Stimulated activated CD4-positive, alpha-beta T cell treated with anti-CD3 and anti-CD28 coated beads, Interleukin-12 subunit alpha, Interleukin-12 subunit beta, amount 100 ng/mL, for 24 hours (primary cell): Measurements from ENCODE around the gene ADIPOR2.
"Not testable (repeated sequence)": the region's sequence is repeated elsewhere in the genome, so short reads cannot be mapped to it uniquely, and the experiment has no call there.

Source experiments
- DNase-seq, 2 experiments: peaks; one replicate each; pipeline ENCODE4 v3.0.0-alpha.2; 2020; ENCODE audit warnings: low read depth in 2 of 2

The ADIPOR2 gene

DNA sequence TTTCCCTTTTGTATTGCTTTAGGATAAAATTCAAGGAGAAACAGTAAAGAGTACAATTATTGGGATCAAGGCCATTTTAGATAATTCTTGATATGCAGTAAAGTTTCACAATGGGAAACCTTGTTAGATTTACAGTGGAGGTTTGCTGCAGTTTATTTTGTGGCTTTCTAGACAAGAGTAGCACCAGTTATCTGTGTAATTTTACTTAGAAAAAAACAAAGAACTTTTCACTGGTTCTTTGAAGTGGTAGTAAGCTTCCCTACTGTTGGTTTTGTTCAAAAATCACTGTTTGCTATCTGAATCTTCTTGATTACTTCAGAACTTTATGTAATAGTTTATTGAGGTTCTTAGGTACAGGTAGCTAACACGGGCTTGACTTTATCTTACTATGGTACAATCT, 42.0 kb downstream of the ADIPOR2 start:
- no peak for DNase-seq

DNA sequence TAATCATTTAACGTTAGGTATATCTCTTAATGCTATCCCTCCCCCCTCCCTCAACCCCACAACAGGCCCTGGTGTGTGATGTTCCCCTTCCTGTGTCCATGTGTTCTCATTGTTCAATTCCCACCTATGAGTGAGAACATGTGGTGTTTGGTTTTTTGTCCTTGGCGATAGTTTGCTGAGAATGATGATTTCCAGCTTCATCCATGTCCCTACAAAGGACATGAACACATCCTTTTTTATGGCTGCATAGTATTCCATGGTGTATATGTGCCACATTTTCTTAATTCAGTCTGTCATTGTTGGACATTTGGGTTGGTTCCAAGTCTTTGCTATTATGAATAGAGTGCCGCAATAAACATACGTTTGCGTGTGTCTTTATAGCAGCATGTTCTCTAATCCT, 42.8 kb downstream of the ADIPOR2 start:
- DNase-seq: not testable (repeated sequence)

DNA sequence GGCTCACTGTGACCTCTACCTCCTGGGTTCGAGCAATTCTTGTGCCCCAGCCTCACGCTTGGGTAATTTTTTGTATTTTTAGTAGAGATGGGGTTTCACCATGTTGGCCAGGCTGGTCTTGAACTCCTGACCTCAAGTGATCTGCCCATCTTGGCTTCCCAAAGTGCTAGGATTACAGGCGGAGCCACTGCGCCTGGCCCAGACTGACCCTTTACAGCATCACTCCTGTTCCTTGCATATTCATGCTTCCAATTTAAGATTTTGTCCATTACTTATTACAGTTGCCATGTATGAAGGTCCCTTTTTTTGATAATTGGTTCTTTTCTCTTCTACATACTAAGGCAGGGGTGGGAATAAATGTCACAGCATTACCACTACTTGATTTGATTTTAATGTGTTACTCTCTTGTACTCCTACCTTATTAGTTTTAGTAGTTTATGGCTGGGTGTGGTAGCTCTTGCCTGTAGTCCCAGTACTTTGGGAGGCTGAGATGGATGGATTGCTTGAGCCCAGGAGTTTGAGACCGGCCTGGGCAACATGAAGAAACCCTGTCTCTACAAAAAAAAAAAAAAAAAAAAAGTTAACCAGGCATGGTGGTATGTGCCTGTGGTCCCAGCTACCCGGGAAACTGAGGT, 46.9 kb downstream of the ADIPOR2 start:
- DNase-seq: no peak

DNA sequence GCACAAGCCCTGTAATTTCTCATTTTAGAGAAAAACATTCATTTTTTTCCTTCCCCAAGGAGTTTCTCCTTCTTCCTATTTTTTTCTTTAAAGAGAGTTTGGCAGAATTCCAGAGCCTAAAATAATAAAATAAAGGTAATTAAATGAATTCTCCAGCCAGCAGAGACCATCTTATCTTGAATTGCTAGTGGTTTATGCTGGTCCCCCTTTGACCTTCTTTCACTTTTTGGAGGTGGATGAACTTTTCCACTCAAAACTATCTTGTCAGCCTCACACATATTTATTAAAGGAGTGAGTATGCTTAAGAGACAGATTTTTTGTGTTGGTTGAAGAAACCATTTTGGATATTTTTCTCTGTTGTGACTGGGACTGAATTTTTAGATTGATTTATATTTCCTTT, 47.6 kb downstream of the ADIPOR2 start:
- DNase-seq: no peak

DNA sequence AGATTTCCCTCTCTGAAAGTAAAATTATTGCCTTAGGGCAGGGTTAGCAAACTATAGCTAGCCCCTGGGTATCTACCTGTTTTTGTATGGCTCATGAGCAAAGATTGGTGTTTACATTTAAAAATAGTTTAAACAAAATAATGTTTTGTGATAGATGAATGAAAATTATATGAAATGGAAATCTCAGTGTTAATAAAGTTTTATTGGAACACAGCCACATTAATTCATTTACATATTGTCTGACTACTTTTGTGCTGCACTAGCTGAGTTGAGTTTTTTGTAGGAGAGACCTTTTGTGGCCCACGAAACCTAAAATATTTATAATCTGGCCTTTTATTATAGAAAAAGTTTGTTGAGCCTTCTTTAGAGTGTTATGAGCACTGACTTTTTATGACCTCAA, 48.5 kb downstream of the ADIPOR2 start:
- DNase-seq: no peak

DNA sequence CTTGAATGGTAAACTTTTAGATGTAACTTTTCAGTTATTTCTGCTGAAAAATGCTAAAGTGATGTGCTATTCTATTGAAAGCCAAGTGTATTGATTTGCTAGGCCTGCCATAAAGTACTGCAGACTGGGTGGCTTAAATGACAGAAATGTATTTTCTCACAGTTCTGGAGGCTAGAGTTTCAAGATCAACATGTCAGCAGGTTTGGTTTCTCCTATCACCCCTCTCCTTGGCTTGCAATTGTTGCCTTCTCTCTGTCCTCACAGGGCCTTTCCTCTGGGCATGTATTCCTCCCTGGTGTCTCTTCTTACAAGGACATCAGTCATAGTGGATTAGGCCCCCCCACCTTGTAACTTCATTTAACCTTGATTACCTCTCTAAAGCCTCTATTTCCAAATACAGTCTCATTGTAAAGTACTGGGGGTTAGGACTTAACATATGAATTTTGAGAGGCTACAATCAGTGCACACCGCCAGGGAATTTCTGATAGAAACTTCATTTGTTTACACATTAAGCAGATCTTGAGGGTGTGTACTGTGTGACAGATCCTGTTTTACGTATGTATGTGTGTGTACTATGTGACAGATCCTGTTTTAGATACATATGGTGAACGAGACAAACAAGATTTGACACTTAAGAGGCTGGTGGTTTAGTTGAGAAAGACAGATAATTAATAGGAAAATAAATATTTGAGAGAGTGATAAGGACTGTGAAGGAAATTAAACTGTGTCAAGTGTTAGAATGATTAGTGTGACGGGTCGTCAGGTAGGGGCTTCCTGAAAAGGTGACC, 49.5 kb downstream of the ADIPOR2 start:
- no peak for DNase-seq

GRCh38 chr12:1741154-1741949, 50.5 kb downstream of the ADIPOR2 start:
- no peak for DNase-seq

- DNase-seq: no peak
These were observed 54.1 kb downstream of the ADIPOR2 start for GRCh38 chr12:1744932-1745331.

DNA sequence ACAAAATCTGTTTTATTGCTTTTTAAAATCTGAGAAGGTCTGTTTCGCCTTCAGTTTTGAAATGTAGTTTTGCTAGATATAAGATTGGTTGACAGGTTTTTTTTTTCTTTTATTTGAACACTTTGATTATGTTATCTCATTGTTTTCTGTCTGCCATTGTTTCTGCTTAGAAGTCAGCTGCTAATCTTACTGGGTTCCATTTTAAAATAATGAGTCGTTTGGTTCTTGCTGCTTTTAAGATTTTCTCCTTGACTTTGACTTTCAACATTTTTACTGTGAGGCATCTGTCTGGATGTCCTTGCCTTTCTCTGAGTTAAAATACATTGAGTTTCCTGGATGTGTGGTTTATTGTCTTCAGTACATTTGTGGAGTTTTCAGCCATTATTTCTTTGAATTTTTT, 56.7 kb downstream of the ADIPOR2 start:
- no peak for DNase-seq

DNA sequence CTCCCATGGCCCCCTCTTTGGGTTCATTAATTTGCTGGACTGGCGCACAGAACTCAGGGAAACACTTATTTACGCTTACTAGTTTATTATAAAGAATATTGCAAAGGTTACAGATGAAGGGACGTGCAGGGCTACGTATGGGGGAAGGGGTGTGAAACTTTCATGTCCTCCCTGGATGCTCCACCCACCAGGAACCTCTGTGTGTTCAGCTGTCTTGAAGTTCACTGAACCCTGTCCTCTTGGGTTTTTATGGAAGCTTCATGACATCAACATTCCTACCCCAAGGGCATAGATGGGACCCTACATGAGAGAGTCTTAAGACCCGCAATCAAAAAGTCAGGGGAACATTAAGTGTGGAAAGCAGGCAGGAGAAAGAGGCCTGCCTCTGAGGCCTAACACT, 58.1 kb downstream of the ADIPOR2 start:
- no peak for DNase-seq

DNA sequence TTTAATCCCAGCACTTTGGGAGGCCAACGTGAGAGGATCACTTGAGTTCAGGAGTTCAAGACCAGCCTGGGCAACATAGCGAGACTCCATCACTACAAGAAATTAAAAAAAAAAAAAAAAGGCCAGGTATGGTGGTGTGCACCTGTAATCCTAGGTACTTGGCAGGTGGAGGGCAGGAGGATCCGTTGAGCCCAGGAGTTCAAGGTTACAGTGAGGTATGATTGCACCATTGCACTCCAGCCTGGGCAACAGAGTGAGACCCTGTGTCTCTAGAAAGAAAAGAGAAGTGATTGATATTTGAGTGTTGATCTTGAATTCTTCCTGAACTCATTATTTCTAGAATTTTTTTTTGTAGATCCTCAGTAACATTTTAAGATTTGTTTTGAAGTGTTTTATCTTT, 59.4 kb downstream of the ADIPOR2 start:
- DNase-seq: no peak

DNA sequence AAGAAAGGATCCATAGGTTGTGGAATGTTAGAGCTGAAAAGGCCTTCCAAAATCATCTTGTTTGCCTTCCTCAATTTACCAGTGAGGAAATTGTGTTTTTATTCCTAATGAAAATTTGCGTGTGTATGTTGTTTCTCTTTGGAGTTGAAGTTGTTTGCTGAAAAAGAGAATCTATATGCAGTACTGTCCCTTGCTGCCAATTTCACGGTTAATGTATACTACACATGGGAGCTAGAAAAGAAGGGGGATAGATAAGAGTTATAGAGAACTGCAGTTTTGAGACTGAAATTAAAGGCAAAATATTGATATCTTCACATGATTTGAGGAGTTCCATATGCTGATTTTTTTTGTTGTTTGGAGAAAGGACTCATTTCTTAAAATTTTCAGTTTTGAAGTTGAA, 67.5 kb downstream of the ADIPOR2 start:
- DNase-seq: no peak

GRCh38 chr12:1758887-1759286, 68.0 kb downstream of the ADIPOR2 start:
- DNase-seq: no peak

- DNase-seq: no peak
These were observed 69.9 kb downstream of the ADIPOR2 start for GRCh38 chr12:1760566-1761382.

DNA sequence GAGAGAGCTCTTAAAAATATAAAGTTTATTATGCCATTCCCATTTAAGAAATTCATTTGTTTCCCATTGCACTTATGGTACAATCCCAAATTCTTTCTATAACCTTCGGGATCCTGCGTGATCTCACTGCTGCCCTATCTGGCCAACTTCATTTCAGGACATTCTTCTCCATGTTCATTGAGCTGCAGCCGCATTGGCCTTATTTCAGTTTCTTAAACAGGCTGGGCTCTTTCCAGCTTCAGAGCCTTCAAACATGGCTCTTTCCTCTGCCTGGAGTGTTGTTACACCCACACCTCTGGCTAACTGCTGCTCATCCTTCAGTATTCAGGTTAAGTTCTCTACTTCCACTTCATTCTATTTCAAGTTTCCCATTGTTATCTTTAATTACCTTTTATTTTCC, 71.0 kb downstream of the ADIPOR2 start:
- no peak for DNase-seq

DNA sequence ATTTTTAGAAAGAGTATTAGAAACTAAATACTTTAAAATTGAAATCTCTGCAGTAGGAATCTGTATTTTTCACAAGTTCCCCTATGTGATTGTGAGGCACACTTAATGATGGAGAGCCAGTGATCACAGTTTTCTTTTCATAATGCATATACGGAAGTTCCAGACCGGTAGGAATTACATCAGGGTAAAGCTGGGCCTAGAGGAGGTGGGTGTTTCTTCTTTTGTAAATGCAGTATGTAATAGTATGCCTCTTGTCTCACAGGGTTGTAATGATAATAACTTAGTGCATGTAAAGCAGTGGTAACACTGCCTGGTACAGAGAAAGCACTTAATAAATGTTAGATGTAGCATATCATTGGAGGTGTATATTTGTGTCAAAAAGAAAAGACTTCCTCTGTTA, 72.3 kb downstream of the ADIPOR2 start:
- no peak for DNase-seq

DNA sequence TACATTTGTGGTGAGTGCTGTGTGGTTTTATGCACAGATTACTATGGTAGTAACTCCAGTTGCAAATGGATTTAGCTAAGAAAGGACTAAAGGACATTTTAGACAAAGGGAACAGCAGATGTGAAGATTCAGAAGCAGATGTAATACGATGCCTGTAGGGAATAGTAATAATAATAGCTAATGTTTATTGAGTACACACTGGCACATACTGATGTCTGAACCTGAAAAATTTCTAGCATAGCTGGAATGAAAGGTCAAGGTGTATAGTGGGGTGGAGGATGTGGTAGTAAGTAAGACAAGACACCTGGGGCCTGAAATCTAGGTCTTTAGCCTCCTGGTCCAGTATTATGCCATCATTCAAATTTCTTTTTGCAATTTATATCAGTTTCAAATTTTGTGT, 75.2 kb downstream of the ADIPOR2 start:
- DNase-seq: no peak

DNA sequence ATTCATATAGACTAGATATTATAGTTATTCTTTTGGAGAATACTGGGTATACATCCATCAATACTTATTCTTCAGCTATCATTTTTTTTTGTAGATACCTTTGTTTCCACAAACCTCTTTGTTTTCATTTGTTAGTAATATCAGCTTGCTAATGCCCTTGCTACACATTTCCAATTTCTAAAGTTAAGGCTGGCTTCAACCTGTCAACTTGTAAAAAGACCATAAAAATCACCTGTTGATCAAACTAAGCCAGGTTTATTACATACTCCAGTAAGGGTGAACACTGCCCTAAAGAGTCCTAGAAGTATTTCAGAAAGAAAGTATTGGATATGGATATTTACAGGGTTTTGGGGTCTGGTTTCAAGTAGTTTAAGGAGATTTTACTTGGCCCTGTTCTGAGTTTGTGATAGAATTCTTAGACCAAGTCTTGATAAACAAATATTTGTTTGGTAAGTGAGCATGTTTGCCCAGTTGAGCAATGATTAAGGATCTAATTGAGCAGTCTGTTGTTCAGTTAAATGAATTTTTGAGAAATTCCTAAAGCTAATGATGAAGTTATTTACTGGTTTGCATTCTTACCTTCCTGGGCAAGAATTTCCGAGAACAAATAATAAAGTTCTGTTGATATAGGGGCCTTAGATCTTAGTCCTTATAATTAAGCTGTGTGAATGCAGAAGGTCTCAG, 76.7 kb downstream of the ADIPOR2 start:
- DNase-seq: no peak

DNA sequence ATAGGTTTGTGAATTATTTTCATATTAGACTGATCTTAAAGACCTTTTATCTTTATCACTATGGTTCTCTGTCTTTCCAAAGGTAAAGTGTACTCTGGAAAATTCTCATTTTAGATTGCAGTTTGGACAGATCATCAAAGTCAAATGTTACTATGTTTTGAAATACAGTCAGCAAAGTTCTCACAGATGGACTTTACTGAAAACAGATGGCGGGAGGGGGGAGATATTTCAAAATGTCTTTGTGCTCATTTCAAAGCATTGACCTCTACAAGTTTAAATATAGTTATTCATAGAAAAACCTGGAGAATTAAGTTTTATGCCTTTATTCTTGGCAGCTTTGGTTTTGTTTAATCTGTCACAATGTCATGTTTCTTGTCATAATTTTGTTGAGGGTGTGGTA, 77.7 kb downstream of the ADIPOR2 start:
- DNase-seq: no peak

GRCh38 chr12:1769809-1770494, 79.1 kb downstream of the ADIPOR2 start:
- no peak for DNase-seq
